PC-3 (cell line): Measurements from ENCODE around the gene PSTPIP2. TPM values are rescaled to one million over a fixed set of nuclear protein-coding genes. Genes with fewer than 3 reads are reported as not detected.

ENCODE experiments used
- ATAC-seq: fragments of 200-7000 bp; cut with Tn5 transposase; 2 replicates; pipeline ENCODE4 v1.9.1; 2020; ENCODE audit warnings: mild to moderate bottlenecking, moderate library complexity
- BruUV-seq: library from RNA; stranded (reverse); fragments of 400-500 nt; replicated peaks from 2 replicates; lab custom pipeline; 2021; lab: Mats Ljungman, UMichigan
- CTCF ChIA-PET: fragments of 300-600 bp; sonication (Branson Sonifier 250); formaldehyde crosslinking; loops from one replicate; lab custom pipeline; 2022; ENCODE audit warnings: antibody characterized with exemption; lab: Charles Lee
- POLR2A ChIA-PET: fragments of 300-600 bp; sonication (Branson Sonifier 250); formaldehyde crosslinking; loops from one replicate; lab custom pipeline; 2022; ENCODE audit warnings: antibody characterized with exemption; ENCODE audit not compliant: unreplicated experiment; lab: Charles Lee
- DNase-seq: peaks from one replicate; pipeline ENCODE4 v3.0.0-alpha.2; 2015
- H2AFZ ChIP-seq: fragments of 300-600 bp; sonication (generic); 2 replicates; pipeline ENCODE4 v1.6.0; 2016; ENCODE audit warnings: antibody characterized with exemption, low read length
- H3F3A ChIP-seq: fragments of 300-600 bp; sonication (generic); one replicate; pipeline ENCODE4 v1.6.0; 2017; ENCODE audit warnings: antibody characterized with exemption, low read length, control low read depth, mild to moderate bottlenecking; ENCODE audit not compliant: unreplicated experiment
- H3K27ac ChIP-seq: fragments of 300-600 bp; sonication (generic); 2 replicates; pipeline ENCODE4 v1.5.1; 2016; ENCODE audit warnings: mild to moderate bottlenecking, low read length
- H3K27me3 ChIP-seq: fragments of 300-600 bp; sonication (generic); 2 replicates; pipeline ENCODE4 v1.6.1; 2016; ENCODE audit warnings: low read length, mixed read lengths
- H3K36me3 ChIP-seq: fragments of 300-600 bp; sonication (generic); 2 replicates; pipeline ENCODE4 v1.6.1; 2016; ENCODE audit warnings: low read depth, mixed run types, low read length, mixed read lengths
- H3K4me1 ChIP-seq: fragments of 300-600 bp; sonication (generic); 2 replicates; pipeline ENCODE4 v1.5.1; 2016; ENCODE audit warnings: low read length; ENCODE audit not compliant: insufficient read depth
- H3K4me2 ChIP-seq: fragments of 300-600 bp; sonication (generic); 2 replicates; pipeline ENCODE4 v1.6.0; 2016; ENCODE audit warnings: low read length
- H3K4me3 ChIP-seq: fragments of 300-600 bp; sonication (generic); 2 replicates; pipeline ENCODE4 v1.5.1; 2016; ENCODE audit warnings: mild to moderate bottlenecking, low read length, mixed read lengths
- H3K79me2 ChIP-seq: fragments of 300-600 bp; sonication (generic); 2 replicates; pipeline ENCODE4 v1.6.1; 2017; ENCODE audit warnings: low read length, mixed read lengths
- H3K9ac ChIP-seq: fragments of 300-600 bp; sonication (generic); 2 replicates; pipeline ENCODE4 v1.6.0; 2016; ENCODE audit warnings: mild to moderate bottlenecking, low read length
- H3K9me2 ChIP-seq: fragments of 300-600 bp; sonication (generic); replicated peaks from 2 replicates; pipeline ENCODE4 v1.6.1; 2016; ENCODE audit warnings: mixed run types, low read length, mixed read lengths
- H3K9me3 ChIP-seq: fragments of 300-600 bp; sonication (generic); 2 replicates; pipeline ENCODE4 v1.6.1; 2016; ENCODE audit warnings: low read length, mixed read lengths
- H4K20me1 ChIP-seq: fragments of 300-600 bp; sonication (generic); 2 replicates; pipeline ENCODE4 v1.6.1; 2016; ENCODE audit warnings: low read length, mixed read lengths
- EZH2 ChIP-seq: fragments of 300-600 bp; sonication (generic); IDR thresholded peaks from one replicate; pipeline ENCODE4 v1.6.1; 2017; ENCODE audit warnings: antibody characterized with exemption, mild to moderate bottlenecking, low read length; ENCODE audit not compliant: unreplicated experiment
- EZH2phosphoT487 ChIP-seq: fragments of 300-600 bp; sonication (generic); IDR thresholded peaks from 2 replicates; pipeline ENCODE4 v1.6.1; 2018; ENCODE audit warnings: mild to moderate bottlenecking, antibody characterized with exemption, low read length, borderline replicate concordance
- intact Hi-C: fragments of 100-400 bp; cut with micrococcal nuclease; formaldehyde crosslinking; loops from 2 replicates; pipeline ENCODE4 v1.9.0; 2023
- total RNA-seq: library from RNA; depleted of rRNA; stranded (reverse); fragments of >200 nt; gene quantifications from 2 replicates; pipeline ENCODE4 v1.2.3, GENCODE V29; 2014
- TF ChIP-seq, protein P1 (sequence below): fragments of 300-600 bp; sonication (generic); conservative IDR thresholded peaks from 2 replicates; pipeline ENCODE4 v1.5.1; 2017; ENCODE audit warnings: antibody characterized with exemption, low read depth, mild to moderate bottlenecking, low read length

PSTPIP2 gene
- total RNA-seq, 1 experiment from 2014 or later: 0.11 TPM

DNA sequence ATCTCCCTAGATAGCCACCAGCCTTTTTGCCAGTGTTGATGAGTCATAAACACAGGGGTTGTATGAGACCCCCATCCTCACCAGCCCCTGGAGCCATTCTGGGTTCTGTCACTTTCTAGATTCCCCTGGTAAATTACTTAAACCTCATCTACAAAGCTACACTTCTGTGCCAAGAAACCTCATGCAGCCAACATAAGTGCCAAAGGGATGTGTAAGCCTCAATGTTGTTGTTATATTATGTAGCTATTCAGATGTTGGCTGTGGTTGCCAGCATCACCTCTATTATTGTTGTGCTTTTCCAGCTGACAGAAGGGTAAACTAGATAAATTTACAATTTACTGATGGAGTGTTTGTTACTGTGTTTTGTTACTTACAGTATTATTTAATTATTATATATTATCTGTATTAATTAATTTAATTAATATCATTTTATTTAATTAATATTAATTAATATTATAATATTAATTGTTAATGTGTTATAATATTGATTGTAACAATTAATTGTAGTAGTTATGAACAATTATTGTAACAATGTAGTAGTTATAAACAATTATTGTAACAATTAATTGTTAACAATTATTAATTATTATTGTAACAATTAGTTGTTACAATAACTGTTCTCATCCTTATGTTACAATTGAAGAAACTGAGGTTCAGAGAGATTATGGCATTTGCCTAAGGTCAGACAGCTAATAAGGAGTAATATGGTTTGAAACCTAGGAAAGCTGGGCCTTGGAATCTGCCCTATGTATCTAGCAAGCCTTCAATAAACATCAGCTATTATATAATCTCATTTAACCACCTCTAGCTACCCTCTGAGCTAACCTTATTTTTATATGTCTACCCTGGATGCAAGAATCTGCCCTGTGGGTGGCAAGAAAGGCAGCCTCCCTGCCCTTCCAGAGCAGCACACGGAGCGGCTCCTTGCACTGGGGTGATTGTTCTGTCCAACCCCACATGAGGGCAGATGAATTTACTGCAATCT lies 36.1 kb downstream of the PSTPIP2 start:
- no peaks in the 10 kb centered on the region for H3K9me2 ChIP-seq
- no peak overlapping the region for H3K4me2 ChIP-seq
- ChIA-PET POLR2A (interaction anchor here (0.6 kb wide), 1 partner anchor 23 kb away, joined by 3 read pairs; no protein-coding TSS in a partner anchor), CTCF (no interaction called here)
- H3K27me3 ChIP-seq: no peaks in the 10 kb centered on the region
- H3K4me3 ChIP-seq: no peak overlapping the region
- TF ChIP-seq EZH2 (no peak), EZH2phosphoT487 (no peak)
- TF ChIP-seq, protein P1, sequence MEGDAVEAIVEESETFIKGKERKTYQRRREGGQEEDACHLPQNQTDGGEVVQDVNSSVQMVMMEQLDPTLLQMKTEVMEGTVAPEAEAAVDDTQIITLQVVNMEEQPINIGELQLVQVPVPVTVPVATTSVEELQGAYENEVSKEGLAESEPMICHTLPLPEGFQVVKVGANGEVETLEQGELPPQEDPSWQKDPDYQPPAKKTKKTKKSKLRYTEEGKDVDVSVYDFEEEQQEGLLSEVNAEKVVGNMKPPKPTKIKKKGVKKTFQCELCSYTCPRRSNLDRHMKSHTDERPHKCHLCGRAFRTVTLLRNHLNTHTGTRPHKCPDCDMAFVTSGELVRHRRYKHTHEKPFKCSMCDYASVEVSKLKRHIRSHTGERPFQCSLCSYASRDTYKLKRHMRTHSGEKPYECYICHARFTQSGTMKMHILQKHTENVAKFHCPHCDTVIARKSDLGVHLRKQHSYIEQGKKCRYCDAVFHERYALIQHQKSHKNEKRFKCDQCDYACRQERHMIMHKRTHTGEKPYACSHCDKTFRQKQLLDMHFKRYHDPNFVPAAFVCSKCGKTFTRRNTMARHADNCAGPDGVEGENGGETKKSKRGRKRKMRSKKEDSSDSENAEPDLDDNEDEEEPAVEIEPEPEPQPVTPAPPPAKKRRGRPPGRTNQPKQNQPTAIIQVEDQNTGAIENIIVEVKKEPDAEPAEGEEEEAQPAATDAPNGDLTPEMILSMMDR: no peak
- no peak for DNase-seq
- no peaks in the 10 kb centered on the region for H4K20me1 ChIP-seq
- no peak overlapping the region for H2AFZ ChIP-seq
- intact Hi-C loops: no loop called here
- H3K9ac ChIP-seq: no peak overlapping the region
- H3K9me3 ChIP-seq: no peaks in the 10 kb centered on the region
- ATAC-seq: no peak
- no peaks in the 10 kb centered on the region for H3K36me3 ChIP-seq
- no peaks in the 10 kb centered on the region for H3K79me2 ChIP-seq
- no peak overlapping the region for H3K27ac ChIP-seq
- no TSS peak for BruUV-seq
- H3K4me1 ChIP-seq: no peaks in the 10 kb centered on the region
- no peaks in the 10 kb centered on the region for H3F3A ChIP-seq

DNA sequence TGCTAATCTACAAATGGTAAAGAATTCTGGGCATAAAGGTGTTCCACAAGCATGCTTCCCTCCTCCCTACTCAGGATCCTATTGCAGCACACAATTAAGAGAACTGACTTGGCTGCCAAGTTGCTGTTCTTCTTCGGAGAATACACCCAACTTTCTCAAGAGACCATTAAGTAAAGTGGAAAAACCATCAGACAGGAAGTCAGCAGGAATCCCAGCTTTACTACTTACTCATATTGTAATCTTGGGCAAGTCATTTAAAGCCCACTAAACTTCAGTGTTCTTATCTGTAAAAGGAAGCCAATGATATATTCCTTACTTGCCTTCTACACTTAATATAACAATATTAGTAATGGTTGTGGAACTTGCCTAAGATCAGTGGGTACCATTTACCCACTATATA lies 37.8 kb downstream of the PSTPIP2 start:
- no peaks in the 10 kb centered on the region for H3K79me2 ChIP-seq
- intact Hi-C loops: no loop called here
- no TSS peak for BruUV-seq
- no peak overlapping the region for H2AFZ ChIP-seq
- H3K4me3 ChIP-seq: no peak overlapping the region
- H3K27ac ChIP-seq: no peak overlapping the region
- no peaks in the 10 kb centered on the region for H4K20me1 ChIP-seq
- H3K9ac ChIP-seq: no peak overlapping the region
- H3K36me3 ChIP-seq: no peaks in the 10 kb centered on the region
- TF ChIP-seq EZH2: no peak
- TF ChIP-seq EZH2phosphoT487: no peak
- TF ChIP-seq, protein P1: no peak
- no peaks in the 10 kb centered on the region for H3K27me3 ChIP-seq
- ATAC-seq (no peak), DNase-seq (no peak)
- H3F3A ChIP-seq: no peaks in the 10 kb centered on the region
- H3K4me1 ChIP-seq: no peaks in the 10 kb centered on the region
- no peak overlapping the region for H3K4me2 ChIP-seq
- ChIA-PET CTCF (no interaction called here), POLR2A (no interaction called here)
- H3K9me3 ChIP-seq: no peaks in the 10 kb centered on the region
- no peaks in the 10 kb centered on the region for H3K9me2 ChIP-seq

DNA sequence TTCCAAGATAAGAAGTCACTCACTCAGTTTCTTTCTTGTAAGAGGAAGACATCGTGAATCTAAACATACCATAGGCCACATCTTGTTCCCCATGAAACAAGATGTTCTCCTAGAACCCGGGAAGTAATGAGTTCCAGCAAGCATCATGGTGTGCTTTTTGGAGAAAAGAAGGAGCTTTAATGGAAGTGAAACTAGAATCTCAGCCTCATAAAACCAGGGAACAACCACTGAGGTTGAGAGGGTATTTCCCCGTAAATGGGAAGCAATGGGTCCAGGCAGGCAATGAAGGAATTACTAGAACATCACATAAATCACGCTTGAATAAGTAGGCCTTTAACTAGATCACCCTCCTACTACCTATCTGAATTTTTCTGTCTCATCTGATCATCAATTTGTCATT lies 40.3 kb downstream of the PSTPIP2 start:
- H3K27me3 ChIP-seq: no peaks in the 10 kb centered on the region
- ChIA-PET CTCF (no interaction called here), POLR2A (no interaction called here)
- no peak for ATAC-seq
- no peaks in the 10 kb centered on the region for H3K4me1 ChIP-seq
- H3K9me3 ChIP-seq: no peaks in the 10 kb centered on the region
- no peak for DNase-seq
- no peaks in the 10 kb centered on the region for H3K36me3 ChIP-seq
- no peak overlapping the region for H3K9ac ChIP-seq
- no peak overlapping the region for H3K4me2 ChIP-seq
- intact Hi-C loops: no loop called here
- H3K27ac ChIP-seq: no peak overlapping the region
- no peak overlapping the region for H3K4me3 ChIP-seq
- H4K20me1 ChIP-seq: no peaks in the 10 kb centered on the region
- H3K79me2 ChIP-seq: no peaks in the 10 kb centered on the region
- no peak overlapping the region for H2AFZ ChIP-seq
- TF ChIP-seq, protein P1: no peak
- TF ChIP-seq EZH2phosphoT487: no peak
- no peak for TF ChIP-seq EZH2
- no peaks in the 10 kb centered on the region for H3F3A ChIP-seq
- BruUV-seq: no TSS peak
- no peaks in the 10 kb centered on the region for H3K9me2 ChIP-seq
